ENCODE measurements around the gene PATL2. TPM values are rescaled to one million over a fixed set of nuclear protein-coding genes. Genes with fewer than 3 reads are reported as not detected.

PATL2 gene
- total RNA-seq: not detected in 2 replicates

GRCh38 chr15:44711096-44711742, at the start of gene PATL2, which contains the start of gene B2M:
Gene PATL2, minus strand, starts transcription at chr15:44711323. Its CDS starts 34,833 bp downstream, at chr15:44676490.
Gene B2M, plus strand, starts transcription at chr15:44711517. Its CDS starts 30 bp downstream, at chr15:44711547.

GRCh38 chr15:44736181-44736765, 25.1 kb upstream of the PATL2 start, which contains the start of gene TRIM69:
Gene TRIM69, plus strand, starts transcription at chr15:44736528. Its CDS starts 177 bp downstream, at chr15:44736705.

GRCh38 chr15:44663410-44664308, 47.5 kb downstream of the PATL2 start, which contains the start of gene SPG11:
Gene SPG11, minus strand, starts transcription at chr15:44663662. Its CDS starts 15 bp downstream, at chr15:44663647.

Other genes starting within 250 kb of the PATL2 start
- gene EIF3J, start 174.2 kb downstream of the PATL2 start, total RNA-seq: 21.3 and 31.1 TPM in 2 replicates
- 36.5 and 61.7 TPM in 2 replicates for gene SPG11, start 47.7 kb downstream of the PATL2 start, total RNA-seq
- gene B2M, start 194 bp upstream of the PATL2 start, total RNA-seq: 2,051 and 2,389 TPM in 2 replicates
- 13.5 and 15.6 TPM in 2 replicates for gene TRIM69, start 25.2 kb upstream of the PATL2 start, total RNA-seq
- not detected in 2 replicates for gene TERB2, start 245.4 kb upstream of the PATL2 start, total RNA-seq

All from myometrial cell (primary cell).